ENCODE results near the gene OPCML. TPM values are rescaled to one million over a fixed set of nuclear protein-coding genes. Genes with fewer than 3 reads are reported as not detected.
"Not testable (repeated sequence)": the region's sequence is repeated elsewhere in the genome, so short reads cannot be mapped to it uniquely, and the experiment has no call there.

OPCML gene
- polyA plus RNA-seq, 1 donor from 2014 or later: not detected

- Mint-ChIP-seq H3K4me1 (peaks cover 0 to 2% (median 0%) of the 10 kb centered on the region in 3 donors), H3K27me3 (no peaks in the 10 kb centered on the region), H3K9me3 (peaks cover 2 to 20% (median 4%) of the 10 kb centered on the region in 3 donors), H3K36me3 (no peaks in the 10 kb centered on the region), H3K4me3 (no peak overlapping the region), H3K27ac (no peak overlapping the region)
Measured at GRCh38 chr11:132395434-132395833, 1136.9 kb downstream of the OPCML start.

GRCh38 chr11:132379540-132379939, 1152.8 kb downstream of the OPCML start:
- no peaks in the 10 kb centered on the region for H3K4me1 Mint-ChIP-seq
- H3K9me3 Mint-ChIP-seq: peaks cover 2 to 6% (median 5%) of the 10 kb centered on the region in 3 donors
- no peak overlapping the region for H3K27ac Mint-ChIP-seq
- H3K27me3 Mint-ChIP-seq: no peaks in the 10 kb centered on the region
- H3K36me3 Mint-ChIP-seq: no peaks in the 10 kb centered on the region
- no peak overlapping the region for H3K4me3 Mint-ChIP-seq

DNA sequence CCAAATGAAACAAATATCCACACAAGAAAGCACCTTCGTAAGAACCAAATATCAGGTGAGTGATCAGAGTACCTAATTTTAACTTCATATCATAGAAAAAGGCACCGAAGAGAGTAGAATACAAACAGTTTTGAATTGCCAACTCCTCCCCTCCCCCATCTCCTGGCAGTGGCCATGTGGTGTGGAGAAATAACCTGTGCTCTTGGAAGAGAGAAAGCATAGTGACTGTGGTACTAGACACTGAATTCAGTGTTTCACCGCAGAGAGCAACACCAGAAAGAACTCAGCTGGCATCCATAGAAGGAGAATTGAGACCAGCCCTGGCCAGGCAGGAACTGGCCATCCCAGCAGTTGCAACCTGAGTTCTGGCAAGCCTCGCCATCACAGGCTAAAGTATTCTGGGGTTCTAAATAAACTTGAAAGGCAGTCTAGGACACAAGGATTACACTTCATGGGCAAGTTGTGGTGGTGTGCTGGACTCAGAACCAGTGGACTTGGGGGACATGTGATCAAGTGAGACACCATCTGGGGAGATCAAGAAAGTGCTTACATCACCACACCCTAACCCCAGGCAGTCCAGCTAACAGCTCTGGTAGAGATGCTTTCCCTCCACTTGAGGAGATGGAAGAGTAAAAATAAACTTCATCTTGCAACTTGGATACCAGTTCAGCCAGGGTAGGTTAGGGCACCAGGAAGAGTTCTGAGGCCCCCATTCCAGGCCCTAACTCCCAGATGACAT, 1158.7 kb downstream of the OPCML start:
- no peak overlapping the region for H3K27ac Mint-ChIP-seq
- H3K4me3 Mint-ChIP-seq: no peak overlapping the region
- H3K36me3 Mint-ChIP-seq: no peaks in the 10 kb centered on the region
- peaks cover 0 to 3% (median 0%) of the 10 kb centered on the region in 3 donors for H3K9me3 Mint-ChIP-seq
- H3K27me3 Mint-ChIP-seq: no peaks in the 10 kb centered on the region
- H3K4me1 Mint-ChIP-seq: no peaks in the 10 kb centered on the region

DNA sequence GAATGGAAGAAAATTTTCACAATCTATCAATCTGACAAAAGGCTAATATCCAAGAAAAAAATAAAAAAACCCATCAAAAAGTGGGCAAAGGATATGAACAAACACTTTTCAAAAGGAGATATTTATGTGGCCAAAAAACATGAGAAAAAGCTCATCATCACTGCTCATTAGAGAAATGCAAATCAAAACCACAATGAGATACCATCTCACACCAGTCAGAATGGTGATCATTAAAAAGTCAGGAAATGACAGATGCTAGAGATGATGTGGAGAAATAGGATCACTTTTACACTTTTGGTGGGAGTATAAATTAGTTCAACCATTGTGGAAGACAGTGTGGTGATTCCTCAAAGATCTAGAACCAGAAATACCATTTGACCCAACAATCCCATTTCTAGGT, 1162.2 kb downstream of the OPCML start:
- not testable (repeated sequence) for H3K27ac Mint-ChIP-seq, H3K4me1 Mint-ChIP-seq, H3K27me3 Mint-ChIP-seq, H3K36me3 Mint-ChIP-seq, H3K4me3 Mint-ChIP-seq
- H3K9me3 Mint-ChIP-seq: peaks cover 0 to 11% (median 0%) of the 10 kb centered on the region in 3 donors

GRCh38 chr11:132367293-132367692, 1165.0 kb downstream of the OPCML start:
- peaks cover 0 to 10% (median 4%) of the 10 kb centered on the region in 3 donors for H3K9me3 Mint-ChIP-seq
- H3K4me3 Mint-ChIP-seq: no peak overlapping the region
- H3K36me3 Mint-ChIP-seq: peaks cover 2% of the 10 kb centered on the region
- no peak overlapping the region for H3K27ac Mint-ChIP-seq
- H3K4me1 Mint-ChIP-seq: no peaks in the 10 kb centered on the region
- no peaks in the 10 kb centered on the region for H3K27me3 Mint-ChIP-seq

- Mint-ChIP-seq H3K4me3 (no peak overlapping the region), H3K4me1 (no peaks in the 10 kb centered on the region), H3K9me3 (peaks cover 0 to 10% (median 4%) of the 10 kb centered on the region in 3 donors), H3K27ac (no peak overlapping the region), H3K27me3 (no peaks in the 10 kb centered on the region), H3K36me3 (peaks cover 2% of the 10 kb centered on the region)
Measured at GRCh38 chr11:132365650-132366049, 1166.7 kb downstream of the OPCML start.
